VCaP (cell line): ENCODE data around the gene GINM1.

Experiments
- H3K27ac ChIP-seq: fragments of 450-650 bp; 2 replicates; pipeline ENCODE4 v1.5.1; 2017
- CTCF ChIP-seq: fragments of 450-650 bp; conservative IDR thresholded peaks from 2 replicates; pipeline ENCODE4 v1.5.1; 2017; ENCODE audit warnings: mild to moderate bottlenecking, moderate library complexity

The GINM1 gene

GRCh38 chr6:149545754-149546471 is 20.3 kb upstream of the GINM1 start, which contains the start of gene PPIL4:
Gene PPIL4, minus strand, starts transcription at chr6:149546043. Its CDS starts 38 bp downstream, at chr6:149546005.
- peak within 1 kb of the TSS; percentile 88 for H3K27ac ChIP-seq
- peak; percentile 90 for TF ChIP-seq CTCF

GRCh38 chr6:149551920-149552319 is 14.3 kb upstream of the GINM1 start:
- H3K27ac ChIP-seq: no peak overlapping the region
- TF ChIP-seq CTCF: no peak

- no peak overlapping the region for H3K27ac ChIP-seq
- no peak for TF ChIP-seq CTCF
Measured at GRCh38 chr6:149558029-149558428, 8.1 kb upstream of the GINM1 start.

- no peak for TF ChIP-seq CTCF
Measured at GRCh38 chr6:149559389-149559788, 6.8 kb upstream of the GINM1 start.

GRCh38 chr6:149560736-149561135 is 5.4 kb upstream of the GINM1 start:
- TF ChIP-seq CTCF: peak; percentile 61
- no peak overlapping the region for H3K27ac ChIP-seq

More at GRCh38 chr6:149559389-149559788, 6.8 kb upstream of the GINM1 start:
- no peak overlapping the region for H3K27ac ChIP-seq

- no peak overlapping the region for H3K27ac ChIP-seq
- TF ChIP-seq CTCF: no peak
Measured at GRCh38 chr6:149563203-149563927, 2.8 kb upstream of the GINM1 start.

GRCh38 chr6:149563928-149564325 is 2.2 kb upstream of the GINM1 start:
- TF ChIP-seq CTCF: no peak
- no peak overlapping the region for H3K27ac ChIP-seq
